Kidney (tissue), 11 donors: ENCODE results near the gene CEP170. TPM values are rescaled to one million over a fixed set of nuclear protein-coding genes. Genes with fewer than 3 reads are reported as not detected.
"Not testable (repeated sequence)": the region's sequence is repeated elsewhere in the genome, so short reads cannot be mapped to it uniquely, and the experiment has no call there.

ENCODE experiments used
- DNase-seq, 5 donors: peaks; one replicate each; pipeline ENCODE4 v3.0.0-alpha.2; 2013 to 2020
- FAIRE-seq: peaks from 2 replicates; lab custom pipeline; 2012; peaks lifted over from hg19 to GRCh38; lab: Jason Lieb, UNC
- H3K27ac ChIP-seq, 2 donors: one replicate each; pipeline ENCODE4 v1.7.0; 2013; ENCODE audit warnings: low read depth in 2 of 2, low read length in 2 of 2, inconsistent platforms in 1 of 2
- H3K27me3 ChIP-seq: one replicate; pipeline ENCODE4 v1.7.1; 2013; ENCODE audit warnings: low read length, inconsistent platforms; ENCODE audit not compliant: control insufficient read depth, insufficient read depth
- H3K36me3 ChIP-seq, 3 donors: one replicate each; pipeline versions ENCODE4 v1.7.0 to v1.7.1; 2013; ENCODE audit warnings: low read length in 3 of 3, control low read depth in 1 of 3, inconsistent platforms in 1 of 3; ENCODE audit not compliant: insufficient read depth in 3 of 3, control insufficient read depth in 2 of 3
- H3K4me1 ChIP-seq, 3 donors: one replicate each; pipeline versions ENCODE4 v1.7.0 to v1.7.1; 2013; ENCODE audit warnings: low read length in 3 of 3, inconsistent platforms in 1 of 3, low read depth in 1 of 3; ENCODE audit not compliant: control insufficient read depth in 2 of 3, insufficient read depth in 2 of 3
- H3K4me3 ChIP-seq, 3 donors: one replicate each; pipeline versions ENCODE4 v1.7.0 to v1.8.1; 2013; ENCODE audit warnings: low read length in 3 of 3, control low read depth in 1 of 3, inconsistent platforms in 1 of 3
- H3K9ac ChIP-seq, 3 donors: one replicate each; pipeline versions ENCODE4 v1.7.0 to v1.7.1; 2013; ENCODE audit warnings: low read length in 3 of 3, control low read depth in 1 of 3, inconsistent platforms in 1 of 3
- H3K9me3 ChIP-seq, 3 donors: one replicate each; pipeline versions ENCODE4 v1.7.0 to v1.7.1; 2013; ENCODE audit warnings: low read length in 3 of 3, control low read depth in 1 of 3, inconsistent platforms in 1 of 3; ENCODE audit not compliant: control insufficient read depth in 2 of 3, insufficient read depth in 1 of 3
- intact Hi-C: fragments of 100-400 bp; cut with DNase I; formaldehyde crosslinking; loops from one replicate; pipeline ENCODE4 v1.11.1; 2022
- polyA plus RNA-seq: library from polyadenylated mRNA; stranded (reverse); fragments of 350-450 nt; fragmentation: Illumina TruSeq; extraction: RNeasy Lipid Tissue Mini Kit (QIAGEN cat#74804); gene quantifications from one replicate; pipeline ENCODE4 v1.2.3, GENCODE V29; 2014; ENCODE audit warnings: low read depth, low replicate concordance; ENCODE audit not compliant: insufficient read depth
- total RNA-seq: library from RNA; stranded (reverse); fragmentation: NEBNext Ultra II Directional; extraction: Animal tissue kit (Norgen Biotek cat#: 25700); gene quantifications from one replicate; pipeline ENCODE4 v1.2.1, GENCODE V29; 2021
- donor health status: control.
- donor health status: control.
- donor health status: DM: yes; HTN: yes; CAD: no.
- donor health status: Normal renal cell carcinoma (clear cell type).

Gene CEP170
- total and polyA plus RNA-seq, 2 donors from 2014 or later, result 6.8 to 43.2 TPM

- H3K9ac ChIP-seq, H3K27ac ChIP-seq, H3K27me3 ChIP-seq, H3K4me3 ChIP-seq, DNase-seq, H3K36me3 ChIP-seq, intact Hi-C loops, H3K9me3 ChIP-seq, FAIRE-seq, H3K4me1 ChIP-seq: not testable (repeated sequence)
Observed at GRCh38 chr1:243118601-243119322, 136.3 kb downstream of the CEP170 start.

DNA sequence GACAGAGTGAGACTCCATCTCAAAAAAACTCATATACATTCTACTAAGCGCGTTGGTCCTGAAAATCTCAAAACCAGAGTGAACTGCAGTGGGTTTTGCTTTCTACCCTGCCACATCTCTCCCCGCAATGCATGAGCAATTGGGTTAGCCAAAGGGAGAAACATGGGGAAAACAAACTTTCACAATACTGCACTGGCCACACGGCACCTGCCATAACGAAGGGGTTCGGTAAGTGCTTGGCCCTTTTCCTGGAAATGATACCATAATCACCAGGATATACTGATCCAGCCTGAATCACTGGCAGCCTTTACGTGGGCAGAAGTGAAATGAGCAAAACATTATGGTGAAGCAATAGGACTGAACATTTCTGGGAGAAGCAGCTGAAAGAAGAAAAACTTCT lies 138.9 kb downstream of the CEP170 start:
- H3K9me3 ChIP-seq, H3K36me3 ChIP-seq, FAIRE-seq, intact Hi-C loops, H3K27ac ChIP-seq, H3K9ac ChIP-seq, H3K4me3 ChIP-seq, DNase-seq, H3K27me3 ChIP-seq, H3K4me1 ChIP-seq: not testable (repeated sequence)

DNA sequence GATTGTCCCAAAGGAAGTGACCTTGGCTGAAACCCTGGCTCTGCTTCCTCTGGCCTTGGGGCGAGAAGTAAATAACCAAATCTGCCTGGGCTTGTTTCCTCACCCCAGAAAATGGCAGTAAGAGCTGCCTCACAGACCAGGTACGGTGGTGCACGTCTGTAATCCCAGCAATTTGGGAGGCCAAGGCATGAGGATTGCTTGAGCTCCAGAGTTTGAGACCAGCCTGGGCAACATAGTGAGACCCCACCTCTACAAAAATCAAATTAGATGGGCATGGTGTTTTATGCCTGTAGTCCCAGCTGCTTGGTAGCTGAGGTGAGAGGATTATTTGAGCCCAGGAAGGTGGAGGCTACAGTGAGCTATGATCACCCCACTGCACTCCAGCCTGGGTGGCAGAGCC lies 140.3 kb downstream of the CEP170 start:
- H3K9ac ChIP-seq, H3K27ac ChIP-seq, H3K4me1 ChIP-seq, DNase-seq, H3K27me3 ChIP-seq, H3K36me3 ChIP-seq, FAIRE-seq, intact Hi-C loops, H3K9me3 ChIP-seq, H3K4me3 ChIP-seq: not testable (repeated sequence)

- H3K4me3 ChIP-seq, intact Hi-C loops, H3K9ac ChIP-seq, H3K36me3 ChIP-seq, H3K9me3 ChIP-seq, H3K27me3 ChIP-seq, H3K27ac ChIP-seq, DNase-seq, FAIRE-seq, H3K4me1 ChIP-seq: not testable (repeated sequence)
Observed at GRCh38 chr1:243114059-243114713, 140.9 kb downstream of the CEP170 start.

GRCh38 chr1:243107171-243107570 lies 147.9 kb downstream of the CEP170 start:
- H3K4me1 ChIP-seq, intact Hi-C loops, H3K27ac ChIP-seq, H3K4me3 ChIP-seq, FAIRE-seq, H3K9me3 ChIP-seq, H3K27me3 ChIP-seq, H3K36me3 ChIP-seq, DNase-seq, H3K9ac ChIP-seq: not testable (repeated sequence)

- H3K9me3 ChIP-seq, FAIRE-seq, H3K9ac ChIP-seq, H3K4me3 ChIP-seq, H3K27ac ChIP-seq, H3K36me3 ChIP-seq, H3K4me1 ChIP-seq, DNase-seq, intact Hi-C loops, H3K27me3 ChIP-seq: not testable (repeated sequence)
Observed at GRCh38 chr1:243105652-243106332, 149.3 kb downstream of the CEP170 start.

- FAIRE-seq, DNase-seq, H3K9ac ChIP-seq, intact Hi-C loops, H3K27ac ChIP-seq, H3K36me3 ChIP-seq, H3K27me3 ChIP-seq, H3K9me3 ChIP-seq, H3K4me3 ChIP-seq, H3K4me1 ChIP-seq: not testable (repeated sequence)
Observed at GRCh38 chr1:243105104-243105503, 150.0 kb downstream of the CEP170 start.

DNA sequence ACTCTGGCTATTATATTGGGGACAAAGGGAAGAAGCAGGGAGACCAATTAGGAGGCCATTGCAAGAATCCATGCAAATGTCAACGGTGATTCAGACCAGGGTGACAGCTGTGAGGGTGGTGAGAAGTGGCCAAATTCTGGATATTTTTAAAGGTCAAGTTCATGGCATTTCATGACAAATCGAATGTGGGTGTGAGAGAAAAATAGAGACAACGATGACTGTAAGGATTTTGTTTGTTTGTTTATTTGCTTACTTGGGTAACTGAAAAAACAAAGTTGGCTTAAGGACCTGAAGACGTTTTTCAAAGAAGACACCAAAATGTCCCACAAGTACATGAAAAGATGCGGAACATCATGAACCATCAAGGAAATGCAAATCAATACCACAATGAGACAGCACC lies 150.6 kb downstream of the CEP170 start:
- H3K4me1 ChIP-seq, H3K36me3 ChIP-seq, H3K9ac ChIP-seq, H3K9me3 ChIP-seq, FAIRE-seq, H3K4me3 ChIP-seq, H3K27me3 ChIP-seq, intact Hi-C loops, H3K27ac ChIP-seq, DNase-seq: not testable (repeated sequence)
